Mesothelial cell of epicardium (in vitro differentiated cells): Measurements from ENCODE around the gene CLIC6. TPM values are rescaled to one million over a fixed set of nuclear protein-coding genes. Genes with fewer than 3 reads are reported as not detected.

Experiments
- DNase-seq, 2 experiments: peaks; one replicate each; pipeline ENCODE4 v3.0.0; 2021; ENCODE audit warnings: low spot score in 2 of 2; ENCODE audit not compliant: unreplicated experiment in 2 of 2
- H3K27ac Mint-ChIP-seq: 2 replicates; pipeline ENCODE4 v1.8.0; 2021; ENCODE audit warnings: mixed read lengths
- H3K27me3 Mint-ChIP-seq: 2 replicates; pipeline ENCODE4 v1.8.0; 2021; ENCODE audit warnings: low read depth, mixed read lengths
- H3K36me3 Mint-ChIP-seq: 2 replicates; pipeline ENCODE4 v1.8.0; 2021; ENCODE audit warnings: mixed read lengths
- H3K4me1 Mint-ChIP-seq: 2 replicates; pipeline ENCODE4 v1.8.0; 2021; ENCODE audit warnings: mixed read lengths
- H3K4me3 Mint-ChIP-seq: 2 replicates; pipeline ENCODE4 v1.8.0; 2021; ENCODE audit warnings: mild to moderate bottlenecking, moderate library complexity, mixed read lengths
- H3K9me3 Mint-ChIP-seq: 2 replicates; pipeline ENCODE4 v1.8.0; 2021; ENCODE audit warnings: mixed read lengths
- CTCF ChIP-seq: fragments of 200-600 bp; sonication (generic); IDR thresholded peaks from one replicate; pipeline ENCODE4 v1.5.0; 2021; ENCODE audit warnings: antibody characterized with exemption; ENCODE audit not compliant: unreplicated experiment
- total RNA-seq: library from RNA; stranded (reverse); gene quantifications from 3 replicates; pipeline ENCODE4 v1.2.1, GENCODE V29; 2021

The CLIC6 gene
- total RNA-seq, 1 donor from 2014 or later, result 1.4 TPM

GRCh38 chr21:34671462-34671861 is 2.7 kb downstream of the CLIC6 start:
- Mint-ChIP-seq H3K36me3 (no peaks in the 10 kb centered on the region), H3K9me3 (no peaks in the 10 kb centered on the region), H3K4me3 (peak overlapping the region; percentile 35), H3K27me3 (peaks cover 79% of the 10 kb centered on the region), H3K4me1 (peaks cover 16% of the 10 kb centered on the region), H3K27ac (no peak overlapping the region)
- DNase-seq, result no peak
- TF ChIP-seq CTCF, result no peak

GRCh38 chr21:34671891-34672290 is 3.1 kb downstream of the CLIC6 start:
- Mint-ChIP-seq H3K4me3 (no peak overlapping the region), H3K27me3 (peaks cover 74% of the 10 kb centered on the region)
- no peak for TF ChIP-seq CTCF

GRCh38 chr21:34673006-34673405 is 4.2 kb downstream of the CLIC6 start:
- no peak for TF ChIP-seq CTCF
- no peak for DNase-seq
- no peak overlapping the region for H3K4me3 Mint-ChIP-seq
- H3K27me3 Mint-ChIP-seq, result peaks cover 63% of the 10 kb centered on the region
- no peak overlapping the region for H3K27ac Mint-ChIP-seq
- H3K4me1 Mint-ChIP-seq, result peaks cover 16% of the 10 kb centered on the region
- H3K36me3 Mint-ChIP-seq, result no peaks in the 10 kb centered on the region
- H3K9me3 Mint-ChIP-seq, result no peaks in the 10 kb centered on the region

More at GRCh38 chr21:34671891-34672290, 3.1 kb downstream of the CLIC6 start:
- H3K4me1 Mint-ChIP-seq, result peaks cover 16% of the 10 kb centered on the region
- H3K27ac Mint-ChIP-seq, result no peak overlapping the region
- no peaks in the 10 kb centered on the region for H3K9me3 Mint-ChIP-seq
- no peaks in the 10 kb centered on the region for H3K36me3 Mint-ChIP-seq
- DNase-seq, result no peak

- TF ChIP-seq CTCF, result no peak
- Mint-ChIP-seq H3K36me3 (no peaks in the 10 kb centered on the region), H3K4me3 (no peak overlapping the region), H3K9me3 (no peaks in the 10 kb centered on the region), H3K27me3 (peaks cover 51% of the 10 kb centered on the region), H3K4me1 (peaks cover 15% of the 10 kb centered on the region), H3K27ac (no peak overlapping the region)
- DNase-seq, result no peak
Measured at GRCh38 chr21:34674468-34674867, 5.7 kb downstream of the CLIC6 start.

- no peak overlapping the region for H3K27ac Mint-ChIP-seq
- no peaks in the 10 kb centered on the region for H3K36me3 Mint-ChIP-seq
- peaks cover 39% of the 10 kb centered on the region for H3K27me3 Mint-ChIP-seq
- no peak overlapping the region for H3K4me3 Mint-ChIP-seq
- no peak for DNase-seq
- H3K4me1 Mint-ChIP-seq, result peaks cover 13% of the 10 kb centered on the region
- peaks cover 7% of the 10 kb centered on the region for H3K9me3 Mint-ChIP-seq
- TF ChIP-seq CTCF, result no peak
Measured at GRCh38 chr21:34675871-34676270, 7.1 kb downstream of the CLIC6 start.

- DNase-seq, result no peak
- no peak for TF ChIP-seq CTCF
- Mint-ChIP-seq H3K4me3 (no peak overlapping the region), H3K36me3 (no peaks in the 10 kb centered on the region), H3K4me1 (peaks cover 9% of the 10 kb centered on the region), H3K27me3 (peaks cover 9% of the 10 kb centered on the region), H3K9me3 (peaks cover 28% of the 10 kb centered on the region), H3K27ac (no peak overlapping the region)
Measured at GRCh38 chr21:34679051-34679450, 10.3 kb downstream of the CLIC6 start.
